ENCODE measurements around the gene OCEL1.
A peak's percentile ranks its signal among the peaks of the same experiment; 100 is the strongest.

Gene OCEL1

DNA sequence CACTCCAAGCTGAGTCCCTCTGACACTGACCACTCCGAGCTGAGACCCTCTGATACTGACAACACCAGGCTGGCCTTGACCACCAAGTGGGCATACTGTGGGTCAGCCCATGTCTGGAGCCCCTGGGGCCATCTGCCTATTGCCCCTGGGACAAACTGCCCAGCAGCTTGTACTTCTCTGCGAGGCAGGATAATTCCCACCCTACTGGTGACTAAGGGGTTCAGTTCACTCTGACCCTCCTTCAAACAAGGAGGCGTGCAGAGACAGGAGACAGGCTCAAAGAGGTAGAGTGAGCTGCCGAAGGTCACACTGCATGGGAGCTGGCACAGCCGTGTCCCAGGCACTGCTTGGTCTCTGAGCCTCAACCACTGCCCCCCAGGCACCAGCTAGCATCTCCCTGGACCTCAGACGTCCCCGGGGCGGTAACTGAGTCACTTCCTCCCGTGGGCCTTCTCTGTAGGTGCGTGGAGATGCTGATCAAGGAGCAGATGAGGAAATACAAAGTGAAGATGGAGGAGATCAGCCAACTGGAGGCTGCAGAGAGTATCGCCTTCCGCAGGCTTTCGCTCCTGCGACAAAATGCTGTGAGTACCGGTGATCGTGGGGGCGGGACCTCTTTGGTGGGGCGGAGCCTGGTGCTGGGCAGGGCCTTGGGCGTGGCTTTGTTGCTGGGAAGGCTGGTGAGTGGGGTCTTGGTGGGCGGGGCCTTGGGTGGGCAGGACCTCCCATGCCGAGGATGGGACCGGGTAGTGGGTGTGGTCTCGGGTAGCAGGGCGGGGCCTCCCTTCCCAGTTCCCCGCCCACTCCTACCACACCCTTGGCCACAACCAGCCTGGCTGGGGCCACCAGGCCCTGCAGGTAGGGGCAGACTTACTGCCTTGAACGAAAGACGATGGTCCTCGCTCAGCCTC lies 16.6 kb upstream of the OCEL1 start:
- DNase-seq (ENCODE audit: low read depth in 1 of 2, low spot score in 1 of 2) = no peak

DNA sequence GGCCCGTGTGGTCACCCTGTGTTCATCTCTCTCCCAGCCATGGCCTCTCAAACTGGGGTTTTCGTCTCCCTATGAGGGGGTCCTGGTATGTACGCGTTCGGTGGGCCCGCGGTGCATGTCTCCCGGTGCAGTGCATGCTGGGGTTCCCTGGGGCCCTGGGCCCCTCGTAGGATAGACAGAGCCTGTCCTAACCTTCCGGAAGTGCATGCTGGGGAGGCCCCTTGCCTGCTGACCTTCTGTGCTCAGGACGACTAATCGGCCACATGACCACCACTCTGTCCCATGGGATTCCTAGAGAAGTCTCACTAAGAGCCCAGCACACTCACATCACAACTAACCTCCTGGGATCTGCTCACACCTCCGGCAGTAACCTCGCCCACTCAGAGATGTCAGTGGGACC lies 15.7 kb upstream of the OCEL1 start:
- DNase-seq (ENCODE audit: low read depth in 1 of 2, low spot score in 1 of 2) = no peak

DNA sequence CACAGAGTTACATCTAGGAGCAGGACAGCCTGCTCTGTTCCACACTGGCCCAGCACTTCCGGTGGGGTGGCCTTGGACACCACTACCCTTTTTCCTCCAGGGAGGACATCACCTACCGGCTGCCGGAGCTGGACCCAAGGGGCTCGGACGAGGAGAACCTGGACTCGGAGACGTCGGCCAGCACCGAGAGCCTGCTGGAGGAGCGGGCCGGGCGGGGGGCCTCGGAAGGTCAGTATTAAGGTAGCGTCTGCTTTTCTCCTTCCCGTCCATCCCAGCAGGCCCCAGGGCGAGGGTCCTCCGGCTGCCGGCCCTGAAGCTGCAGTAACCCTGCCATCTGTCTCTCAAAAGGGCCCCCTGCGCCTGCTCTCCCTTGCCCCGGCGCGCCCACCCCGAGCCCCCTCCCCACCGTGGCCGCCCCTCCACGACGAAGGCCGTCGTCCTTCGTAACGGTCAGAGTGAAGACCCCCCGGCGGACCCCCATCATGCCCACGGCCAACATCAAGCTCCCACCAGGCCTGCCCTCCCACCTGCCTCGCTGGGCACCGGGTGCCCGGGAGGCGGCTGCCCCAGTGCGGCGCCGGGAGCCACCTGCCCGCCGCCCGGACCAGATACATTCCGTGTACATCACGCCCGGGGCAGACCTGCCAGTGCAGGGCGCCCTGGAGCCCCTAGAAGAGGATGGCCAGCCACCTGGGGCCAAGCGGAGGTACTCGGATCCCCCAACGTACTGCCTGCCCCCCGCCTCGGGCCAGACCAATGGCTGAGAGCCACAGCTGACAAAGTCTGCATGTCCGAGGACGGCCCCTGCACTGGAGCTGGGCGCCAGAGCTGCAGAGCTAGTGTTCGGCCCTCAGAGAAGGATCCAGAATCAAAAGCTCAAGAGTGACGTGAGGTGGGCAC lies 14.2 kb upstream of the OCEL1 start:
- DNase-seq (ENCODE audit: low read depth in 1 of 2, low spot score in 1 of 2) = no peak

DNA sequence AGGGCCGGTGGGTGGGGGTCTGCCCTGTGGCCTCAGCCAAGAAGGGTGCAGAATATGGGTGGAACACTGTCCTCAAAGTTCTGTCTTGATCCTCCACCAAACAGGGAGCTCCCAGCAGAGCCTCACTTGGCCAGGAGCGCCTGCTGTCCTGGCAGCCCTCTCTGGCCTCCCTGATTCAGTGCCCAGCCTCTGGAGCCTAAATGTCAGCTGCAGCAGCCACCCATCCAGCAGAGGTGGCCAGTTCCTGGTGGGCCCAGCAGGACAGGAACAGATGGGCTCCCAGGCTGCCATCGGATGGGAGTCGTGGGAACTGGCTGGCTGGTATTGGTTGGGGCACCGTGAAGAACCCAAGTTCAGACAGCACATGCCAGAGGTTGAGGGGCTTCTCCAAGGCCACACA lies 12.7 kb upstream of the OCEL1 start:
- DNase-seq (ENCODE audit: low read depth in 1 of 2, low spot score in 1 of 2) = no peak

DNA sequence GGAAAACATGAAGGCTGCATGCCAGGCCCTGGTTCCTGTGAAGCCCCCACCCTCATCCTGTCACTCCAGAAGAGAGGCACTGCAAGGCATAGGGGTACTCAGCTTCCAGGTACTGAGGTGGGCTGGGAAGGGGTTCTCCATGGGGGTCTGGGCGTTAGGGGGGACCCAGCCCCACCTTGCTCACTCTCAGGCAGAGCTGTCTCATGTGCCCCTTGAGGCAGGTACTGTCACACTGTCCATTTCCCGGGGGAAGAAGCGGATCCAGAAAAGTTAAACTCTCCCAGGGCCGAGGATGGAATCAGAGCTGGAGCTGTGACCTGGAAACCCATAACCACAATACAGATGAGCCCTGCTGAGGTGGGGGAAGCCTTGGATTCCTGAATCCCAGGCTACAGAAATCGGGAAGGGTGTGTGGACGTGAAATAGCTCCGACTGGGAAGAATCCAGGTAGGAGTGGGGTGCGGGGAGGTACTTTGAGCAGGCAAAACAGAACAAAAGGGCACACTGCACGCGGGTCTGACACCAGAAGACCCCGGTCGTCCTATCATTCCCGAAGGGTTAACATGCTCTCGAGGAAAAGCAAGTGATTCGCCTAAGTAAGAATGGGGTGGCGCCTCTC lies 11.4 kb upstream of the OCEL1 start:
- no peak for DNase-seq (ENCODE audit: low read depth in 1 of 2, low spot score in 1 of 2)

DNA sequence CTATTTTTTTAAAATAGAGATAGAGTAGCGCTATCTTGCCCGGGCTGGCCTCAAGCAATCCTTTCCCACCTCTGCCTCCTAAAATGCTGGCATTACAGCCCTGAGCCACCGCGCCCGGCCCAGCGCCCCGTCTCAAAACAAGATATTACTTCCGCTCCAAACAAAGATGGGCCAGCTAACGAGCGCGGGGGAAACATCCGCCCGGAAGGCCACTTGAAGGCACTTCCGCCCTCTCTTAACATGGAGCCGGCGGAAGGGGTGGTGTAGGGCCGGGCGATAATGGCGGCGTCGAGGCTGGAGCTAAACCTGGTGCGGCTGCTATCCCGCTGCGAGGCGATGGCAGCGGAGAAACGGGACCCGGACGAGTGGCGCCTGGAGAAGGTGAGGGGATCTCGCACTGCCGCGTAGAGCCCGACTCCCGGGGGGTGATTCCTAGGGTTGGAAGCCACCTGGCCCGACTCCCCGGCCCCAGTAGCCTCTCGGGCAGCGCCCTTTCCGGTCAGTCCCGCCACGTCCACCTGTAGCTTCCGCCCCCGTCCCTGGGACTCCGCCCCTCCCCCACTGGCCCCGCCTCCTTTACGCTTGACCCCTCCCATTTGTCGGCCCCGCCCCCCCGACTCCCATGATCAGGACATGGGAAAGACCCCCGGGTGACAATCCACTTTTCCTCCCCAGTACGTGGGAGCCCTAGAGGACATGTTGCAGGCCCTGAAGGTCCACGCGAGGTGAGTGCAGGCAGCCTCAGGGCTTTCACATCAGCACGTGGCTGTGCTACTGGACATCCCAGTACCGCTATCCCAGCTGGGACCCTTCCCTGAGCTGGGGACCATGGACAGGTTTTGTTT lies 10.7 kb upstream of the OCEL1 start, which contains the start of gene USE1:
USE1 (plus strand) TSS at position 231 of the 845 bp plus-strand sequence; CDS start at position 280, 49 bp downstream.
- DNase-seq (ENCODE audit: low read depth in 1 of 2, low spot score in 1 of 2) = peak; percentile 68 to 82

DNA sequence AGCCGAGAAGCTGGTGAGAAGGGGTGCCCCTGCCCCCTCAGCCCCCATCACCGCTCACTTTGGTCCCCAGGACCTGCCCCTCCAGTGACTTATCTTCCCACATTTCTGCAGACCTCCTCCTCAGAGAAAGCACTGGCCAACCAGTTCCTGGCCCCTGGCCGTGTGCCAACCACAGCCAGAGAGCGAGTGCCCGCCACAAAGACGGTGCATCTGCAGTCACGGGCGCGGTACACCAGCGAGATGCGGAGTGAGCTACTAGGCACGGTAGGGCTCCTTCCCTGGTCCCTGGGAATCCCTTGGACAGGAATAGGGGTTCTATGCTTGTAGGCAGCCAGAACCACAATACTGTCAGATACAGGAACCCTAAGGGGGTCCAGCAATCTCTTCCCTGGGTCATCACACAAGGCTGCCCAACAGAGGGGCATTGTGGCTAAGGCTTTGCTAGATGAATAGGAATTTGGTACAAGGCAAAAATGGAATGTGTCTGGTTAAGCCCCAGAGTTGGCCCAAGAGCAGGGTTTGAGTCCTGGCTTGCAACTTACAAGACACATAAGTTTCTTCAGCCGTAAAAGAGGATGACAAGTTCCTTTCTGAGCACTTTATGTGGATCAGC lies 9.9 kb upstream of the OCEL1 start:
- DNase-seq (ENCODE audit: low read depth in 1 of 2, low spot score in 1 of 2) = no peak

DNA sequence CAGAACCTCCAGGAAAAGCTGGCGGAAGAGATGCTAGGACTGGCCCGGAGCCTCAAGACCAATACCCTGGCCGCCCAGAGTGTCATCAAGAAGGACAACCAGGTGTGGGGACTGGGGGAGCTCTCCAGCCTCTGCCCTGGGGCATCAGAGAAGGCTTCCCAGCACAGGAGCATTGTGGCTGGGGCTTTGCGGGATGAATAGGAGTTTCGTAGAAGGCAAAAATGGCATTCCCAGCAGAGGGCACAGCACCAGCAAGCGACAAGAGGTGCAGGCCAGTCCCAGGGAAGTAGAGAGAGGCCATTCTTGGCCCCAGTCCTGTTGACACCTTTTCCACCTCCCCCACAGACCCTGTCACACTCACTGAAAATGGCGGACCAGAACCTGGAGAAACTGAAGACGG lies 6.7 kb upstream of the OCEL1 start:
- no peak for DNase-seq (ENCODE audit: low read depth in 1 of 2, low spot score in 1 of 2)

DNA sequence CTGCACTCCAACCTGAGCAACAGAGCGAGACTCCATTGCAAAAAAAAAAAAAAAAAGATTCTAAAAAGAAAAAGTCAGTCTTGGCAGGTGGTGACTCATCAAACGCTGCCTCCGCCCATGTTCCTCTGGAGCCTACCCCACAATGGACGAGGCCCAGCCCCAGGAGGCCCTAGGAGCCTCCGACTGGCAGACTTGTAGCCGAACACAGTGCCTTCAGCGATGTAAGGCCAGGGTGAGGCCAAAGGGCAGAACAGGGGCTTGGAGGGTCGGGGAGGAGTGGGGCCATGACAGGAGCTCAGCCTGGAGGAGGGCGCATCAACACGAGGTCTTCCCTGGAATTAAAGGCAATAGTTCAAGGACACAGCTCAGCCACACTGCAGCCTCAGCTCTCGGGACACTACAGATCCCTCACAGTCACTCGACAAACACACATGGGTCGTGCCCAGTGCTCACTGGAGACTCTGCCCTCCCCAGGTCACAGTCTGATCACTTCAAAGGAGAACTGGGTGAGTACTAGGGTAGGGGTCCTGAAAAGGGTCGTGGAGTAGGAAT lies 5.7 kb upstream of the OCEL1 start:
- no peak for DNase-seq (ENCODE audit: low read depth in 1 of 2, low spot score in 1 of 2)

DNA sequence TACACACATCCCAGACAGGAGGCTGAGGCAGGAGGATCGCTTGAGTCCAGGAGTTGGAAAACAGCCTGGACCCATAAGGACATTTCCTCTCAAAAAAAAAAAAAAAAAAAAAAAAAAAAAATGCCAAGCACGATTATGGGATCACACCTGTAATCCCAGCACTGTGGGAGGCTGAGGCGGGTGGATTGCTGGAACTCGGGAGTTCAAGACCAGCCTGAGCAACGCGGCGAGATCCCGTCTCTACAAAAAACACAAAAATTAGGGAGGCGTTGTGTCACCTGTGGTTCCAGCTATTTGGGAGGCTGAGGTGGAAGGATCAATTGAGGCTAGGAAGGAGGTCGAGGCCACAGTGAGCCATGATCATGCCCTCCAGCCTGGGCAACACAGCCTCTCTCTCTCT lies 973 bp upstream of the OCEL1 start:
- no peak for DNase-seq (ENCODE audit: low read depth in 1 of 2, low spot score in 1 of 2)

DNA sequence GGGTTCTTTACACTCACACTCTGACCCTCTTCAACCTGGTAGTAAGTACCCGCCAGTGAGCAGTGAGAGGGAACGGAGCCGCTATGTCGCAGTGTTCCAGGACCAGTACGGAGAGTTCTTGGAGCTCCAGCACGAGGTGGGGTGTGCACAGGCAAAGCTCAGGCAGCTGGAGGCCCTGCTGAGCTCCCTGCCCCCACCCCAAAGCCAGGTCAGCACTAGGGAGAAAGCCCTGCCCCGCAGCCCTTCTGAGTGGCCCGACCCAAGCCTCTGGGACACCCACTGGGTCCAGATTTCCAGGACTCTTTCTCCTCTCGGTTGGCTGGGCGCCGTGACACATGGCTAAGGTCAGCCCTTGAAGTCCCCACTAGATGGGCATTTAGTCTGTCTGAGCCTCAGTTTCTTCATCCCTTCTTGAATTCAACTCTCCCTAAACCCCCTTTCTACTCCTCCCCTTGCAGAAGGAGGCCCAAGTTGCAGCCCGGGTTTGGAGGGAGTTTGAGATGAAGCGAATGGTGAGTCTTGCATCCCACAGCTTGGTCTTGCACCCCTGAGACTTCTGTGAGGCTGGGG lies 1.9 kb downstream of the OCEL1 start:
- no peak for DNase-seq (ENCODE audit: low read depth in 1 of 2, low spot score in 1 of 2)

DNA sequence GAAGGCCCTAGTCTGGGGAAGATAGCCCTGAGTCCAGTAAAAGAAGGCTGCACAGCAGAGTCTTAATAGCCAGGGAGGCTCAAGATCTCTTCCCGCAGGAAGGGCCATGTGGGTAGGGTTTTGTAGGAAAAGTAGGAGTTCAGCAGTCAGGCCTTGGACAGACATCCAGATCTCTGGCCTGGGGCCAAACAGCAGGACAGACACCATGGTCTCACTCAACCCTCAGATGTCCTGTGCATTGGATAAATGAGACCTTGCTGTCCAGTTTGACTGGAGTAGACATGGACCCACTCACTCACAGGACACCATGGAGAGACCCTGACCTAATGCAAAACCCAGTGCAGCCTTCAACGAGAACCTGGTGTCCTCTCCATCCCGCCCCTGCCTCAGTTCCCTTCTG lies 3.9 kb downstream of the OCEL1 start:
- no peak for DNase-seq (ENCODE audit: low read depth in 1 of 2, low spot score in 1 of 2)

DNA sequence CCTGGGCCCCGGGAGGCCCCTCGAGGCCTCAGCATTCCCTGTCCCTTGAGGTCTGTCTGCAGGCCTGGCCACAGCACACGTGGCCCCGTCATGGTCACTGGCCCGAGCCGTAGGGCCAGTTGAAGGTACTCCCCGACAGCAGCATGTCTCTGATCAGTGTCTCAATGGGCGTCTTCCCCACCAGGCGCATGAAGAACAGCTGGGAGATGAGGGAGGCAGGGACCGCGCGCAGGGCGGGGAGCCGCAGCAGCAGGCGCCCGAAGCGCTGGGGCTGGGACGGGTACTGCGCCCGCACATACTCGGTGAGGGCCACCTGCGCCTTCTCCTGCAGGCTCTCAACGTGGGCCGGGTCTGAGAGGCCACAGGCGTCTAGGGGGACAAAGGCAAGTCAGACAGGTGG lies 6.2 kb downstream of the OCEL1 start:
- DNase-seq (ENCODE audit: low read depth in 1 of 2, low spot score in 1 of 2) = no peak

DNA sequence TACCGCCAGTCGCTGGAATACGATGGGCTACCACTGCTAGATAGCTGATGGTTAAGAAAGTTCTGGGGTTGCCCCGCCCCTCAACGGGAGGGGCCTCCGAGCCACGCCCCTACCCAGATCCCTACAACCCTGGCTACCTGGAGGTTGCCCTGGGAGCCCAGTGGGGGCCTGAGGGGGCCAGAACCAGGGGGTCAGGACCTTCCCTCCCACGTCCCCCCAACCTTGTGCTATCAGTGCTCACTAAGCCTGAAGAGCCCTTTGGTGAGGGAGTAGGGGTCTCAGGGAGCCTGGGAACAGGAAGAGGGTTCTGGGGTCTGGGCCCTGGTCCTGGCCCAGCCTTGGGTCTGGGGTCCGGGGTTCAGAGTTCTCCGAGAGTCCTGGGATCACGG lies 8.9 kb downstream of the OCEL1 start:
- peak; percentile 43 to 49 for DNase-seq (ENCODE audit: low read depth in 1 of 2, low spot score in 1 of 2)

DNA sequence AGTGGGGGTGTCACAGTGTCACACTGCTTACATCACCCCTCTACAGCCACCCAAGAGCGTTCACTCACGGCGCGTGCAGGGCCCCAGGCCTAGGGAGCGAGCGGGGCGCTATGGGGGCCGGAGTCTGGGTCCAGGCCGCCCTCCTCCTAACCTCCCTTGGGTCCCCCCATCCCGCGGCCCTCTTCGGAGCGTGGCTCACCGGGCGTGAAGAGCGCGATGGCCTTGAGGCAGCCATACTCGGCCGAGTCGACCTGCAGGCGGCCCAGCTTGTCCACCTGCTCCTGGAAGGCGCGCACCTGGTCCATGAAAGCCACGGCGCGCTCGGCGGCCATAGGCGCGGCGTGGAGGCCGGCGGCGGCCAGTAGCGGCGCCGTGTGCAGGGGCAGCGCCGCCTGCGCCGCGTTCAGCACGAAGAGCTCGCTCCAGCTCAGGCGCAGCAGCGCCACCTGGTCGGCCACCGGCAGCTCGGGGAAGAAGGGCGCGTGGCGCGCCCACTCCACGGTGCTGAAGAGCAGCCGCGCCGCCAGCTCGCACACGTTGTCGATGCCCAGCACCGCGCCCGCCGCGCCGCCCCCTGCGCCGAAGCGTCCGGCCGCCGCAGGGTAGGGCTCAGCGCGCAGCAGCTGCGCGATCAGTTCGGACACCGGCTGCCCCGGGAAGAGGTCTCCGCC lies 9.4 kb downstream of the OCEL1 start:
- peak; percentile 50 to 53 for DNase-seq (ENCODE audit: low read depth in 1 of 2, low spot score in 1 of 2)

DNA sequence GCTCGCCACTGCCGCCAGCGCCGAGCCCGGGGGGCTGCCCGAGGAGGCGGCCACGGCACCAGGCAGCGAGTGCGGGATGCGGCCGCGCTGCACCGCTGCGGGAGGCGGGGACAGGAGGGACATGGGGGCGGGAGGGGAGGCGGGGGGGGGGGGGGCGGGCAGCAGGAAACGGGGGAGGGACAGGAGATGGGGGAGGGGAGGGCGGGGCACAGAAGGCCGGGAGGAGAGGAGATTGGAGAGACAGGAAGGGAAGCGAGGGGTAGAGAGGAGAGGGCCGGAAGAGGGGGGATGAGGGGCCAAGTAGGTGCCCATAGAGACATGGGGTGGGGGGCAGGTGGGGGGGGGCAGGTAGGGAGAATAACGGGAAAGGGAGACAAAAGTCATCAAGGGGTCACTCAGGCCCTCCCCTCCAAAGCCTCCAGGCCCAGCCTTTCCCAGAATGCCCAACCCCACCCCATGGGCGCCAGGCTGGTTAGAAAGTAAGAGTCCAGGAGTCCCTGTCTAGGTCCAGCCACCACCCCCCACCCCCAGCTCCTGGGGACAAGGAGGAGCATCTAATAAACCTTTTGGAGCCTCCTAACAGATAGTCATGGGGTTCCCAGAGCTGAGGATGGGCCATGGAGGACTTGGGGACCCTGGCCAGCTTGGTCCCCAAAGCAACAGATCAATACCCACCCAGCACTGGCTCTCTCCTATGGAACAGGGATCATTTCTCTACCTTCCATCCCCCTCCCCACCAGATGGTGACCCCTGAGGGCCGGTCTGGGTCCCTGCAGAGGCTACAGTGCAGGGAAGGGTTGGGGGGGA lies 10.1 kb downstream of the OCEL1 start:
- DNase-seq (ENCODE audit: low read depth in 1 of 2, low spot score in 1 of 2) = no peak

DNA sequence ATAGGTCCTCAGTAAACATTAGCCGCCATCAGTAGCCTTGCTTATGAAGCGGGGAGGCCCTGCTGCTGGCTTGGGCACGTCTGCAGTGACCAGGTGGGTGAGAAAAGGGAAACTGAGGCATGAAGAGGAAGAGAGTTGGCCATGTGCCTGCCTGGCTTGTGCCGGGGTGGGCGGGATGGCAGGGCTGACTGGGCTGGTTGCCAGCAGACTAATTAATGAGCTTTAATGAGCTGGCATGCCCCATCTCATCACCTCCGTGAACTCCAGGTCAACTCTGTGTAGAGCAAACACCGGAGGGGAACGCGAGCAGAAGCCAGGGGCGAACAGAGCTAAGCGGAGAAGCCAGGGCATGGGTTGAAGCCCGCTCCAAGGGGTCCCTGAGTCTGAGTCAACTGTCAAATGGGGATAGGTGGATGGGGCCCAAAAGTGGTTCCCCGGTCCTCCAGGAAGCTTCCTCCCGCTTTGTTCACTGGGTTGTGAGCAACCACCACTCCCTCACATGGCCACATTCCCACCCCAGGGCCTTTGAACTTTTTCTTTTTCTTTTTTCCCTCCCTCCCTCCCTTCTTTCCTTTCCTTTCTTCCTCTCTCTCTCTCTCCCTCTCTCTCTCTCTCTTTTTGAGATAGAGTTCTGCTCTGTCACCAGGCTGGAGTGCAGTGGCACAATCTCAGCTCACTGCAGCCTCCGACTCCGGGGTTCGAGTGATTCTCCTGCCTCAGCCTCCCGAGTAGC lies 11.0 kb downstream of the OCEL1 start:
- DNase-seq (ENCODE audit: low read depth in 1 of 2, low spot score in 1 of 2) = no peak

Measured in activated CD4-positive, alpha-beta T cell treated with anti-CD3 and anti-CD28 coated beads, Interleukin-2, amount 50 U/mL, for 24 hours (primary cell).